Midbrain (tissue), 1 donor: ENCODE measurements around the gene CX3CR1.
"Not testable (repeated sequence)": the region's sequence is repeated elsewhere in the genome, so short reads cannot be mapped to it uniquely, and the experiment has no call there.

Experiments used
- DNase-seq: peaks from one replicate; lab custom pipeline; 2025; lab: John Stamatoyannopoulos, UW

Gene CX3CR1, protein sequence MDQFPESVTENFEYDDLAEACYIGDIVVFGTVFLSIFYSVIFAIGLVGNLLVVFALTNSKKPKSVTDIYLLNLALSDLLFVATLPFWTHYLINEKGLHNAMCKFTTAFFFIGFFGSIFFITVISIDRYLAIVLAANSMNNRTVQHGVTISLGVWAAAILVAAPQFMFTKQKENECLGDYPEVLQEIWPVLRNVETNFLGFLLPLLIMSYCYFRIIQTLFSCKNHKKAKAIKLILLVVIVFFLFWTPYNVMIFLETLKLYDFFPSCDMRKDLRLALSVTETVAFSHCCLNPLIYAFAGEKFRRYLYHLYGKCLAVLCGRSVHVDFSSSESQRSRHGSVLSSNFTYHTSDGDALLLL

DNA sequence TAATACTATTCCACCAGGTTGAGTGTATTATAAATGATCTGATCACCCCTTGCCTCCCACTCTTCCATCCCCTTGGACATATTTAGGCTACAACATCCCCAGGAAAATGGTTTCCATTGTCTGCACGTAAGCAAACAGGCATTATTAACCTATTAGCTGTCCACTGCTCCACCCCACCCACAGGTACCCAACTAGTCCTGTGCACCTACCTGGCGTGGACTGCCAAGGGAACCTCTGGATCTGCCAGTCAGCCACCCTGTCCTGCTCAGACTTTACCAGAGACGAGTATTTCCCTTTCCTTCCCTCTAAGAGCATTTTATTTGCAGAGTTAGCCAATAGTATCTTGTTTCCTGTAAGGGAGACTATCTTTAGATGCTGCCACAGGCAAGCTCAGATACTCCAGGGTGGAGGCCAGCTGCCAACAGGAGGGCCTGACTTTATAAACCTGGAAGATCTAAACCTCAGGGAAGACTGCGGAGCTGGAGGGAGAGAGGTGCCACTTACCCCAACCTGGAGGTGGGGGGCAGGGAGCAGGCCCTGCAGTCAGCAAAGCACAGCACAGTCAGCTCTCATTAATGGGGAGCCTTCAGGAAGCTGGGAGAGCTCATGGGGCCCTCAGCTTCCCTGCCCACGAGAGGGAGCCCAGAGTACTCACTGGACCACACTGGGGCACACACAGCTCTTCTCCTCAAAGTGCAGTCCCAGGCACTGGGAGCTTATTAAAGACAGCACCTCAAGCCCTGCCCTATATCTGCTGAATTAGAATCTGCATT, at the start of gene CX3CR1:
Gene CX3CR1 (minus strand): TSS at position 292 of the 773 bp plus-strand sequence. CDS start 13,527 bp downstream, outside the sequence.
- DNase-seq, result peak; percentile 24

DNA sequence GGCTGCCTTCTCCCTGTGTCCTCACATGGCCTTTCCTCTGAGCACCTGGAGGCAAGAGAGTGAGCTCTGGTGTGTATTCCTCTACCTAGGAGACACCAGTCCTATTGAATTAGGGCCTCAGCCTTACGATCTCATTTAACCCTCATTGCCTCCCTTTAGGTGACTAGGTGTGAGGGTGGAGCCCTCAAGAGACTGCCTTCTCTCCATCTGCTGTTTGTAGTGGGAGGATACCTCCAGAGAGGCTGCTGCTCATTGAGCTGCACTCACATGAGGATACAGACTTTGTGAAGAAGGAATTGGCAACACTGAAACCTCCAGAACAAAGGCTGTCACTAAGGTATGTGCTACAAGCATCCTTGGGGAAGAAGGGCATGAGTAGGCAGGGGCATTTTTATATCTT, 49.7 kb upstream of the CX3CR1 start, which contains the start of gene CCR8:
Gene CCR8 (plus strand): TSS at position 217 of the 400 bp plus-strand sequence. CDS start 2,623 bp downstream, outside the sequence.
- no peak for DNase-seq

DNA sequence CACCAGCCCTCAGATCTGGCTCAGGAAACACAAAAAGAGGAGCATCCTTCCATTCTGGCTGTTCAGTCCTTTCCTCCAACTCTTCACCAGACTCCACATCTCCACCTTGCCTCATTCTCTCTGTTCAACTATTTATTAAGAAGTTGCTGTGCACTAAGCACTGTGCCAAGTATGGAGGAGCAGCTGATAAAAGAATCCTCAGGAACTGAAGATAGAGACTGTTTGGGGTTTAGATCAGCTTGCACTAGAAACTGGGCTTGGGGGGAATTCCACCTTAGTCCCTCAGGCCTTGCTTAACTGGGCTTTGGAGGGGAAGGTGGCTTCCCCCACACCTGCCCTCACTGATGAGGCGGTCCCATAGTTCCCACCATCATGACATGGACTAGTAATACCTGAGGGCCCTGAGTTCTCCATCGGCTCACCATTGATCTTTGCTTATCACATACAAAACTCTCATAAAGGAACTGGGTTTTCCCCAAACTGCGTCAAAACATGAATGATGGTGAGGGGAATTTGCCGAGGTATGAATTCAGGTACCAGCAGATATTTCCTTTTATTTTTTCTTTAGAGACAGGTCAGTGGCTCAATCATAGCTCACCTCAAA, 48.0 kb upstream of the CX3CR1 start:
- DNase-seq, result no peak

DNA sequence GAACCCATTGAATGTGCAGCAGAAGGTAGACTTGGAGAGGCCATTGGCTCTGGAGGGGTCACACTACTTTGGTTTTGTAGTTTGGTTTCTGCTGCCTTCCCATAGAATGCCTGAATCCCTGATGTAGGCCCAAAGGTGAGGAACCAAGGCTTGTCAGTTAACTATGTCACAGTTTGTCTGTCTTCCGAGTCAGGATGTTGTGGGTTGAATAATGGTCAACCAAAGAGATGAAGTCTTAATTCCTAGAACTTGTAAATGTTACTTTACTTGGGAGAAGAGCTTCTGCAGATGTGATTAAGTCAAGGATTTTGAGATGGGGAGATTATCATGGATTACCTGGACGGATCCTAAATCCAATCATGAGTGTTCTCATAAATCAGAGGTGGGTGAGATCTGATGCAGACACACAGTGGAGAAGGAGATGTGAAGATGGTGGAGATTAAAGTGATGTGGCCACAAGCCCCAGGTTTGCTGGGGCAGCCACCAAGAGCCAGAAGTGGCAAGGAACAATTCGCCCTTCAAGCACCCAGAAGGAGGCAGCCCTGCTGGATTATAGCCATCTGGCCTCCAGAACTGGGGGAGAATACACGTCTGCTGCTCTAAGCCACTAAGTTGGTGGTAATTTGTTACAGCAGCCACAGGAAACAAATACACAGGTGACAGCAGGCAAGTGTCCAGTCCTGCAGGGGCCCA, 47.4 kb upstream of the CX3CR1 start:
- DNase-seq, result no peak

DNA sequence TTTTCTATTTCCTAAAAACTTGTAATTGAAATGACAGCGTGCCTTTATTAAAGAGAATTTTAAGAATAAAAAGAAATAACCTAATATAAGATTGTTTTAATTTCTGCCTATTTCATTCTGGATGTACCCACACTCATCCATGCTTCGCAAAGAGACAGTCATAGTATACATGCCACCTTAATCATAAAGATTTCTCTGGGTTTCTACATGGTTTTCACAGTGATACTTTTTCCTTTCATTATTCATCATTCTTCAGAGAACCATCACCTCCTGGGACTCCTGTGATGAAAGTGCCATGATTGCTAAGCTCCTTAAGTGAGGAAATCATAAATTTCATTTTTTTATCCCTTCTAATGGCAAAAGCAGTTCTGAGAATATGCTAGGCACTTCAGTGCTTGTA, 45.4 kb upstream of the CX3CR1 start:
- no peak for DNase-seq

DNA sequence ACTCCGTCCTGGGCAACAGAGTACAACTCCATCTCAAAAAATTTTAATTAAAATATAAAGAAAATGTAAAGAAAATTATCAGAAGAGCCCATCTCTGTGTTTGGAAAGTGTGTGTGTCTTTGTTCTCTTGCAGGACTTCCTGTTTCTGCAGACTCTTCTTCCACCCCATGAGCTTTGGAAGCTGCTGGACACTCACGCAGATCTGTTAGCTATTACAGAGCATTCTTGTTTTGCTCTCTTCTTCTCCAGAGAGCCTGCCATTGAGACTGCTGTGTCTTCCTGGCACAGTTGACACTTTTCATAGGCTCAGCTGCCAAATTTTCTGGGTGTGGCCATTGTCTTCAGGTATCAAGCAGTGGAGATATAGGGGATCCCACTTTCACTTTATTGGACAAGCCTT, 43.7 kb upstream of the CX3CR1 start:
- DNase-seq, result no peak

DNA sequence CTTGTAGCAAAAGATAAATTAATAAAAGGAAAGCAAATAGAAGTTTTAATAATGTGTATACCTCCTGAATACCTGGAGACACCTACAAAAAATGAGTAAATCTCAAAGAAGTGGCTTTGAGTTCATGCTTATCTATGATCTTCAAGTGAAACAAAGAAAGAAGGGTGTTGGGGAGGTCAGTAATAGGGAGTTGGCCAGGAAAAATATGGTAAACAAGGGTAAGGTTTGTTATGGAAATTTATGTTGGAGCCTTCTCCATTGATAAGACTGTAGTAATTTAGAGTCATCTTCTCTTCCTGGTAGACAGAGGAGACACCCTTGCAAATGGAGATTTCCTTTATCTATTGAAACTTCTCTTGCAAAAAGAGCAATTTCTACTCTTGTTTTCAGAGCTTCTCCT, 43.1 kb upstream of the CX3CR1 start:
- DNase-seq, result no peak

DNA sequence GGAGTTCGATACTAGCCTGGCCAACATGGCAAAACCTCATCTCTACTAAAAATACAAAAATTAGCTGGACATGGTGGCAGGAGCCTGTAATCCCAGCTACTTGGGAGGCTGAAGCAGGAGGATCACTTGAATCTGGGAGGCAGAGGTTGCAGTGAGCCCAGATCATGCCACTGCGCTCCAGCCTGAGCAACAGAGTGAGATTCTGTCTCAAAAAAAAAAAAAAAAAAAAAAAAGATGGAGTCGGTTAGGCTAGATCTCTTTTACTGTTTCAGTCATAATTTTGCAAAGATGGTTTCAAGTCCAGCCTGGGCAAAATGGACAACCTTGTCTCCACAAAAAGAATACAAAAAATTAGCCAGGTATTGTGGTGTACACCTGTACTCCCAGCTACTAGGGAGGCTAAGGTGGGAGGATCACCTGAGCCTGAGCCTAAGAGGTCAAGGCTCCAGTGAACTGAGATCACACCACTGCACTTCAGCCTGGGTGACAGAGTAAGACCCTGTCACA, 42.4 kb upstream of the CX3CR1 start:
- DNase-seq, result not testable (repeated sequence)

DNA sequence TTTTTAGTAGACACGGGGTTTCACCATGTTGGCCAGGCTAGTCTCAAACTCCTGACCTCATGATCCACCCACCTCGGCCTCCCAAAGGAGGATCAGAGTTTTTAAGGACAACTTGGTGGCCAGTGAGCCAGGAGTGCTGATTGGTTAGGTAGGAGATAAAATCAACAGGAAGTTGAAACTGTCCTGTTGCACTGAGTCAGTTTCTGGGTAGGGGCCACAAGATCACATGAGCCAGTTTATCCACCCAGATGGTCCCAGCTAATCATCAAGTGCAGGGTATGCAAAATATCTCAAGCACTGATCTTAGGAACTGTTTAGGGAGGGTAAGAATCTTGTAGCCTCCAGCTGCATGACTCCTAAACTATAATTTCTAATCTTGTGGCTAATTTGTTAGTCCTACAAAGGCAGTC, 41.7 kb upstream of the CX3CR1 start:
- not testable (repeated sequence) for DNase-seq

DNA sequence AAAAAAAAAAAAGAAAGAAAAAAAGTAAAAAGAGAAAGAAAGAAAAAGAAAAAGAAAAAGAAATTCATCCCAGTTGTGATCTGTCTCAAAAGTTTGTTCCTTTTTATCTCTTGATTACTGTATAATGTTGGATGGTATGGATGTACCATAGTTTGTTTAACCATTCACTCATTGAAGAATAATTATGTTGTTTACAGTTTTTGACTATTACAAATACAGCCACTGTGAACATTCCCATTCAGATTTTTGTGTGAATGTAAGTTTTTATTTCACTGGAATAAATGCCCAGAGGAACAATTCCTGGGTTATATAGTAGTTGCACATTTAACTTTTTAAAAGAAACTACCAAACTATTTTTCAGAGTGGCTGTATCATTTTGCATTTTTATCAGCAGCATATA, 39.4 kb upstream of the CX3CR1 start:
- DNase-seq, result no peak

DNA sequence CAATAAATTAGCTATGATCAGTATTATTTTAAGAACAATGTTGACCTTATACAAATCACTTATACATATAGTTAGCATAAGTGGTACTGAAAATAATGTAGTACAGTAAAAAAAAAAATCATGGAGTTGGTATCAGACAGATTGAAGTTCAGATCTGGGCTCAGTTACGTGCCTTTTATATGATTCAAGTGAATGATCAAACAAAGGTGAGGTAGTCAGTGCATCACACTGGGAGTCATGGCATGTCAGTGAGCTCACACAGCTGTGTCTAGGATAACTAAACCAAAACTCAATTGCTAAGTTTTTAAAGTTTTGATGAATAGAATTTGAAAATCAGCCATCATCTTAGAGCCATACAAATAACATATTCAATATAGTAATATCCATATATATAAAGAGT, 38.5 kb upstream of the CX3CR1 start:
- DNase-seq, result no peak

DNA sequence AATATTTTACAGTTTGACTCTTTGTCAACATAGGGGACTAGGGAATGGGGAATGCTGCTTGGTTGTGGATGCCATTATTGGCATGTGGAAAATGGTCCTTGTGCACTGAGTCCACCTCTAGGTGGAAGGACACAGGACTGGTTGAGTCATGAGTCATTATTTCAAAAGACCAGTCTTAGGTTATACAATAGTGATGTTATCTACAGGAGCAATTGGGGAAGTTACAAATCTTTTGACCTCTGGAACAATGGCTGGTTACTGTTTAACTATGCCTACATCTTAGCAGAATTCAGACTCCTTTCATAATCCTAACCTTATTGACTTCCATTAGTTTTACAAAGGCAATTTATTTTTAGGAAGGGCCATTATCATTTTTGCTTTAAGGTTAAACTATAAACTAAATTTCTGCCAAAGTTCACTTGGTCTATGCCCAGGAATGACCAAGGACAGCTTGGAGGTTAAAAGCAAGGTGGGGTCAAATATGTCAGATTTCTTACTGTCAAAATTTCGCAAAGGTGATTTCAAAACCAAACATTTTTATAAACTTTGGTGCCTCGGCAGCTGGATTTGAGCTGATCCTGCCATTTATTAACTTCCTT, 37.8 kb upstream of the CX3CR1 start:
- no peak for DNase-seq

DNA sequence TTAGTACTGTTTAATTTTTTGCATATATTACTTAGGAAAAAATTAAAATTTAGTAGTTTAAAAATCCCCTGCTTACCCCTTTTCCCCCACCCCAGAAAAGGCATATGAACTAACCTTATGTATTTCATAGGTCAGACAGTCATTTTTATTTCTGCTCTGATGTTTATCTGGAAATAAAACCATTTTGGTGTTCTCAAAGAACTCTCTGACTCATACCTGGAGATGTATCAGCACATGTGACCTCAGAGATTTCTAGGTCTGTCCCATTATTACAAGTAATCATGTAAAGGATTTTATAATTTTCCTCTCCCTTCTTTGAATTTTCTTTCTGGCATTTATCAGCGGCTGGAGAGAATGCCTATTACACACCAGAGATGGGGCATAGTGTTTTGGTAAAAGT, 35.6 kb upstream of the CX3CR1 start:
- DNase-seq, result no peak

DNA sequence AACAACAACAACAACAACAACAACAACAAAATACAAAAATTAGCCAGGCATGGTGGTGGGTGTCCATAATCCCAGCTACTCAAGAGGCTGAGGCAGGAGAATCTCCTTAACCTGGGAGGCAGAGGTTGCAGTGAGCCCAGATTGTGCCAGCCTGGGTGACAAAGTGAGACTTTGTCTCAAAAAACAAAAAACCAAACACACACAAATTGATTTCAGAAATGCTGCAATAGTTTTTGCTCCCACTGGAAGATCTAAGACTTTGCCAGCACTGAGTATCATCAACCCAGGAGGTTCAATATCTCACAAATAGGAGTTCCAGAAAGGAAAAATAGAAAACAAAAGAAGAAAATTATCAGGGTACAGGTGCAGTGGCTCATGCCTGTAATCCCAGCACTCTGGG, 33.5 kb upstream of the CX3CR1 start:
- DNase-seq, result no peak

DNA sequence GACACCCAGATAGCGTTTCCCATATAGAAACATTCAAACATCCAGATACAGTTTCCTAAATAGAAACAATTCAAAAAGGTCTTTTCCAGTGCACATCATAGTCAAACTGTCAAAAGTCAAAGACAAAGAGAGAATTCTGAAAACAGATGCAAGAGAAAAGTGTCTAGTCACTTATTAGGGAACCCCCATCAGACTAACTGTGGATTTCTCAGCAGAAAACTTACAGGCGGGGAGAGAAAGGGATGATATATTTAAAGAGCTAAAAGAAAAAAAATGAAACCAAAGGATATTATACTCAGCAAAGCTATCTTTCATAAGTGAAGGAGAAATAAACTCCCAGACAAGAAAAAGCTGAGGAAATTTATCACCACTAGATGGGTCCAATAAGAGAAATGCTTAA, 22.3 kb upstream of the CX3CR1 start:
- DNase-seq, result no peak

DNA sequence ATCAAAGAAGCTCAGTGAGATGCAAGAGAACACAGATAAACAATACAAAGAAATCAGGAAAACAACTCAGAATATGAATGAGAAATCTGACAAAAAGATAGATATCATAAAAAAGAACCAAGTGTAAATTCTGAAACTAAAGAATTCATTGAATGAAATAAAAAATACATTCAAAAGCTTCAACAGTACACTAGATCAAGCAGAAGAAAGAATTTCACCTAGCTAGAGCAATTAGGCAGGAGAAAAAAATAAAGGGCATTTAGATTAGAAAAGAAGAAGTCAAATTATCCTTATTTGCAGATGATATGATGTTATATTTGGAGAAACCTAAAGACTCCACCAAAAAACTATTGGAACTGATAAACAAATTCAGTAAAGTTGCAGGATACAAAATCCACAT, 19.4 kb upstream of the CX3CR1 start:
- no peak for DNase-seq

DNA sequence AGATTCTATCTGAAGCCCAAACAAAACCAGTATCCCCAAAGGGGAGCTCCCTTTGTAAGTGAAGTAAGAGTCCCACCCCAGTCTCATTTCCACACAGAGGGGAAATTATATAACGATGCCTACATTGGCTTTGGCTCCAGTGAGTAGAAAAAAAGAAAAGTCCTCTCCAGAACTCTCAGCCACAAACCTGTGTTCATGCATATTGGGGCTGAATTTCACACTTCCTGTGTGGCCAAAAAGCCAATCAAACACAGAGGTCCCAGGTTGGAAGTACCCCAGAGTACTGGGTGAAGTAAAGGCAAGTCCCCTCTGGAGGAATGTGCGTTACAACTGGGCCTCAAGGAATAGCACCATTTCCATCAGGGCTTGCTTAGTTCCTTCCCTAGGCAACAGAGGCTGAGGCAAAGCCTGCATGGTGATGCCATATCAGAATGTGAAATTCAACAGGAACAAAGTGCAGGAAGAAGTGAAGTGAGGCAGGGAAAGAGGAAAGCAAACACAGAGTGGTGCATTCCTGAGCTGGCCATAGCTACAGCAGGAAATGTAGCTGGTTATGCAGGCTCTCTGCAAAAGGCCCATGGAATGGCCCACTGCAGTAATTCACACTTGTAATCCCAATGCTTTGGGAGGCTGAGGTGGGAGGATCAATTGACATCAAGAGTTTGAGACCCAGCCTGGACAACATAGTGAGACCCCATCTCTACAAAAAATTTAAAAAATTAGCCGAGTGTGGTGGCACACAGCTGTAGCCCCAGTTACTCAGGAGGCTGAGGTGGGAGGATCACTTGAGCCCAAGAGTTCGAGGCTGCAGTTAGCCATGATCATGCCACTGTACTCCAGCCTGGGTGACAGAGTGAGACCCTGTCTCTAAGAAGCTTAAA, 16.6 kb upstream of the CX3CR1 start:
- no peak for DNase-seq

DNA sequence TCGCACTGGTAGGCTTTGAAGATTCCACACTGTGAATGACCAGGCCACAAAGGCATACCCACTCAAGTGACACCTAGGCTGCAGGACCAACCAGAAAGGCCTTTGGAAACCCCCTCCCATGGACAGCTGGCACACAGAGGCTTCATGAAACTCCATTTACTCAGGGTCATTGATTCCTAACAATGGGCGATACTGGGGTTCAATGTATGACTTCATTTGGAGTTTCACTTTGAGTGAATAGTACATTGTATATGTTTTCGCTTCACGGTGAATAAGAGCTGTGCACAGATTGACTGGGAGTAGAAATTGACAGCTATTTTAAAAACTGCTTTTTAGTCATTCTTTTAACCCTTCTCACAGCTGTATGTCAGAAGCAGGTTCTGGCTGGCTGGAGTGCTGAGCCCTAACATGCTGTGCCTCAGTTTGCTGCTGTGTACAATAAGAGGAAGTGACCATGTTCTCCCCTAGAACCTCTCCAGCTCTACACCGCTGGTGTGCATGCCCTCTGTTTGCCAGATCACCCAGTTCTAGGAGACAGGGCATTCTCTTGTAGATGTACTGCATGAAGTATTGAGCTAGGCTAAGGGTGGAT, 15.4 kb upstream of the CX3CR1 start:
- DNase-seq, result no peak

DNA sequence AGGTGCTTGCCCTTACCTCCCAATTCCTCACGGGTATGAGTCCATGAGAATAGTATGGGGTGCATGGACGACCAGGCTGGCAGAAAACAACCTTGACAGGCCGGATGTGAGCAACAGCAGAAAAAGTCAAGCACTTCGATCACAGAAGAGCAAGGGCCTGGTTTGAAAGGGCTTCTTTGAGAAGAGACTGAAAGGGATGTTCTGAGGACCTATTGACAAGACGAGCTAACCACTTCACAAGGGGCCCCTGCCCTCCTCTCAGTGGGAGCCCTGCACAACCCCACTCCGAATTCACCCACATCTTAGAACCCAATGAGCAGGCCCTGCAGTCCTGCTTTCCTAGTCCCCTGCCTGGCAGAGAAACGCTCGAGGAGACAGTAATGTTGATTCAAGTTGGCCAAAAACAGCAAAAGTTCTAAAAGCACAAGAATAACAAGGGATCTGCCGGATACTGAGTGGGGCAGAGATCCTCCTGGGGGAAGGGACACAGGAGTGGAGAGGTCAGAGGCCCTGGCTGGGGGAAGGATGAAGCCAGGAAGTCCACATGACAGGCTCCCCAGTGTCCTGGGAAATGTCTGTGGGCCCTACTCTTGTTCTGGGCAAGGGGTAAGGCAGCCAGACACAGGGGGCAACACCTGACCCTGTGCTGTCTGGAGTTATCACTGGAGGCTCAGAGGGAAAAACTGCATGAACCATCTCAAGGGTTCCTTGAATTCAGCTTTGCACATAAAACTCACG, 14.8 kb upstream of the CX3CR1 start:
- no peak for DNase-seq

DNA sequence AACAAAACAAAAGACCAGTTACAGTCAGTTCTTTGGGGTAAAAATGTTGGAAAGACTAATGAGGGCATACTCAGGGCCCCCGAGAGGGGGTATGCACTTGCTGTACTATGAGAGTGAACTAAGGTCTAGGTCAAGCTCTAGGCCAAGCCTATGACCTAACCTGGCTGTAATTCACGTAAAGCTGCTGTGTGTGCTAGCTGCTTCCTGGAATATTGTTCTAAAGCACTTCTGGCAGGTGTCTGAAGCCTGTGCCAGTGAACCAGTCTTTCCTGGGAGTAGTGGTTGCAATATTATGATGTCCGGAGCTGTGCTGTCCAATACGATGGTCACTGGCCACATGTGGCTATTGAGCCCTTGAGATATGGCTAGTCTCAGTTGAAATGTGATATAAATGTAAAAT, 13.1 kb upstream of the CX3CR1 start:
- no peak for DNase-seq
